ENCODE data around the gene KRTAP5-8. TPM values are rescaled to one million over a fixed set of nuclear protein-coding genes. Genes with fewer than 3 reads are reported as not detected.
"Not testable (repeated sequence)": the region's sequence is repeated elsewhere in the genome, so short reads cannot be mapped to it uniquely, and the experiment has no call there.

Gene KRTAP5-8
- total RNA-seq, 1 experiment from 2014 or later: not detected

- TF ChIP-seq CTCF (conservative IDR thresholded peaks at IDR 0.05) (no peak), EZH2 (IDR thresholded peaks at IDR 0.05; ENCODE audit: low read depth) (no peak)
- no peaks in the 10 kb centered on the region for H3K9me3 ChIP-seq (ENCODE audit: insufficient read depth, low read depth)
- H3F3A ChIP-seq (ENCODE audit: insufficient read depth, low read depth): peaks cover 8% of the 10 kb centered on the region
- ChIA-PET CTCF (no interaction called here), POLR2A (ENCODE audit: unreplicated experiment) (interaction anchor here (0.6 kb wide), 1 partner anchor 150 kb away, joined by 3 read pairs; no protein-coding TSS in a partner anchor)
- H2AFZ ChIP-seq: no peak overlapping the region
- H3K4me2 ChIP-seq: no peak overlapping the region
- intact Hi-C loops (cut with micrococcal nuclease; ENCODE audit: unreplicated experiment): loop anchor here (10.0 kb wide), 1 partner anchor 127 kb away; the partner anchor contains the start of gene NADSYN1
- H3K79me2 ChIP-seq (ENCODE audit: low read depth): no peaks in the 10 kb centered on the region
- no peaks in the 10 kb centered on the region for H3K36me3 ChIP-seq (ENCODE audit: low read depth)
- no peak overlapping the region for H3K4me3 ChIP-seq
- BruUV-seq (replicated peaks): no TSS peak
- no peaks in the 10 kb centered on the region for H3K9me2 ChIP-seq (ENCODE audit: insufficient read depth)
- H3K4me1 ChIP-seq (replicated peaks; ENCODE audit: insufficient read depth): peaks cover 13% of the 10 kb centered on the region
- no peak overlapping the region for H3K27ac ChIP-seq
- peaks cover 12% of the 10 kb centered on the region for H3K27me3 ChIP-seq (ENCODE audit: insufficient read depth, low read depth)
- peak; percentile 37 to 61 for DNase-seq
- H4K20me1 ChIP-seq (ENCODE audit: insufficient read depth): no peaks in the 10 kb centered on the region
Observed at GRCh38 chr11:71581826-71582225, 44.0 kb downstream of the KRTAP5-8 start.

- Histone ChIP-seq H3K4me3 (no peak within 1 kb of the TSS), H3K36me3 (ENCODE audit: low read depth) (no peaks in the 10 kb centered on the region), H3F3A (ENCODE audit: insufficient read depth, low read depth) (peaks cover 8% of the 10 kb centered on the region), H3K9me2 (ENCODE audit: insufficient read depth) (no peaks in the 10 kb centered on the region), H3K27me3 (ENCODE audit: insufficient read depth, low read depth) (peaks cover 9% of the 10 kb centered on the region), H2AFZ (no peak within 1 kb of the TSS), H3K27ac (no peak within 1 kb of the TSS), H3K79me2 (ENCODE audit: low read depth) (no peaks in the 10 kb centered on the region), H3K4me1 (replicated peaks; ENCODE audit: insufficient read depth) (peaks cover 13% of the 10 kb centered on the region), H4K20me1 (ENCODE audit: insufficient read depth) (no peaks in the 10 kb centered on the region), H3K9me3 (ENCODE audit: insufficient read depth, low read depth) (no peaks in the 10 kb centered on the region), H3K4me2 (no peak within 1 kb of the TSS)
- no TSS peak for BruUV-seq (replicated peaks)
- intact Hi-C loops (cut with micrococcal nuclease; ENCODE audit: unreplicated experiment): loop anchor here (10.0 kb wide), 1 partner anchor 128 kb away; the partner anchor contains the start of gene NADSYN1
- POLR2A ChIA-PET (ENCODE audit: unreplicated experiment): interaction anchor here (0.6 kb wide), 1 partner anchor 149 kb away, joined by 3 read pairs; no protein-coding TSS in a partner anchor
- no peak for TF ChIP-seq CTCF (conservative IDR thresholded peaks at IDR 0.05)
- no peak for TF ChIP-seq EZH2 (IDR thresholded peaks at IDR 0.05; ENCODE audit: low read depth)
- CTCF ChIA-PET: no interaction called here
- DNase-seq: no peak
Observed at GRCh38 chr11:71582309-71582895, 44.6 kb downstream of the KRTAP5-8 start, which contains the start of gene KRTAP5-11. Gene KRTAP5-11 (minus strand): TSS chr11:71582875. CDS start chr11:71582837, 38 bp downstream.

- H4K20me1 ChIP-seq (ENCODE audit: insufficient read depth); H3K36me3 ChIP-seq (ENCODE audit: low read depth); H3K4me2 ChIP-seq; H3K4me3 ChIP-seq; POLR2A ChIA-PET (ENCODE audit: unreplicated experiment); H3F3A ChIP-seq (ENCODE audit: insufficient read depth, low read depth); H3K79me2 ChIP-seq (ENCODE audit: low read depth); H2AFZ ChIP-seq; H3K9me2 ChIP-seq (ENCODE audit: insufficient read depth); H3K27ac ChIP-seq; BruUV-seq (replicated peaks); DNase-seq; H3K27me3 ChIP-seq (ENCODE audit: insufficient read depth, low read depth); H3K9me3 ChIP-seq (ENCODE audit: insufficient read depth, low read depth); CTCF ChIA-PET: not testable (repeated sequence)
- peaks cover 13% of the 10 kb centered on the region for H3K4me1 ChIP-seq (replicated peaks; ENCODE audit: insufficient read depth)
- intact Hi-C loops (cut with micrococcal nuclease; ENCODE audit: unreplicated experiment): loop anchor here (10.0 kb wide), 1 partner anchor 128 kb away; the partner anchor contains the start of gene NADSYN1
Observed at GRCh38 chr11:71582969-71583368, 45.1 kb downstream of the KRTAP5-8 start.

- BruUV-seq (replicated peaks); POLR2A ChIA-PET (ENCODE audit: unreplicated experiment); CTCF ChIA-PET; H3K9me2 ChIP-seq (ENCODE audit: insufficient read depth); H3K4me2 ChIP-seq; H4K20me1 ChIP-seq (ENCODE audit: insufficient read depth); DNase-seq; H3K4me3 ChIP-seq; H3K36me3 ChIP-seq (ENCODE audit: low read depth); H2AFZ ChIP-seq; H3K27me3 ChIP-seq (ENCODE audit: insufficient read depth, low read depth); H3K27ac ChIP-seq; H3K79me2 ChIP-seq (ENCODE audit: low read depth); H3K9me3 ChIP-seq (ENCODE audit: insufficient read depth, low read depth): not testable (repeated sequence)
- Histone ChIP-seq H3K4me1 (replicated peaks; ENCODE audit: insufficient read depth) (peaks cover 22% of the 10 kb centered on the region), H3F3A (ENCODE audit: insufficient read depth, low read depth) (peaks cover 18% of the 10 kb centered on the region)
- intact Hi-C loops (cut with micrococcal nuclease; ENCODE audit: unreplicated experiment): loop anchor here (10.0 kb wide), 1 partner anchor 131 kb away; the partner anchor contains the start of gene NADSYN1
Observed at GRCh38 chr11:71585673-71586072, 47.8 kb downstream of the KRTAP5-8 start.

GRCh38 chr11:71588314-71588713 is 50.5 kb downstream of the KRTAP5-8 start:
- H3K79me2 ChIP-seq (ENCODE audit: low read depth); H3K27ac ChIP-seq; H3K9me3 ChIP-seq (ENCODE audit: insufficient read depth, low read depth); H3K9me2 ChIP-seq (ENCODE audit: insufficient read depth); H3K4me3 ChIP-seq; H4K20me1 ChIP-seq (ENCODE audit: insufficient read depth); H3K27me3 ChIP-seq (ENCODE audit: insufficient read depth, low read depth); POLR2A ChIA-PET (ENCODE audit: unreplicated experiment); H2AFZ ChIP-seq; BruUV-seq (replicated peaks); H3K36me3 ChIP-seq (ENCODE audit: low read depth): not testable (repeated sequence)
- DNase-seq: peak in 1 of 2 experiments; percentile 24
- CTCF ChIA-PET: interaction anchor here (0.6 kb wide), 1 partner anchor 367 kb away, joined by 3 read pairs; no protein-coding TSS in a partner anchor
- peaks cover 10% of the 10 kb centered on the region for H3F3A ChIP-seq (ENCODE audit: insufficient read depth, low read depth)
- intact Hi-C loops (cut with micrococcal nuclease; ENCODE audit: unreplicated experiment): loop anchor here (2.0 to 10.0 kb wide), 2 partner anchors 134 to 290 kb away; partner anchors contain the start of gene NADSYN1
- 0 out of 2 replicates have a peak overlapping the region, but pooled peaks have one; percentile 52 for H3K4me2 ChIP-seq
- peaks cover 13% of the 10 kb centered on the region for H3K4me1 ChIP-seq (replicated peaks; ENCODE audit: insufficient read depth)

Data from PC-9 (cell line).